HEK293 (cell line): ENCODE measurements around the gene GOLGA2.

Experiments used
- MZF1 ChIP-seq: fragments of 450-650 bp; formaldehyde crosslinking; IDR thresholded peaks from 2 replicates; pipeline ENCODE4 v1.5.1; 2017; ENCODE audit warnings: missing biosample characterization, missing genetic modification characterization, borderline replicate concordance
- ZBTB17 ChIP-seq: fragments of 450-650 bp; formaldehyde crosslinking; IDR thresholded peaks from 2 replicates; pipeline ENCODE4 v1.5.1; 2016; ENCODE audit warnings: missing biosample characterization, missing genetic modification characterization
- ZNF10 ChIP-seq: fragments of 450-650 bp; formaldehyde crosslinking; IDR thresholded peaks from 2 replicates; pipeline ENCODE4 v1.5.1; 2017; ENCODE audit warnings: missing biosample characterization, missing genetic modification characterization
- ZNF133 ChIP-seq: fragments of 450-650 bp; formaldehyde crosslinking; IDR thresholded peaks from 2 replicates; pipeline ENCODE4 v1.5.1; 2016; ENCODE audit warnings: missing biosample characterization, missing genetic modification characterization
- ZNF302 ChIP-seq: fragments of 450-650 bp; formaldehyde crosslinking; IDR thresholded peaks from 2 replicates; pipeline ENCODE4 v1.5.1; 2016; ENCODE audit warnings: missing biosample characterization, missing genetic modification characterization, low read depth
- TF ChIP-seq, protein P1 (sequence below): fragments of 450-650 bp; formaldehyde crosslinking; IDR thresholded peaks from 2 replicates; pipeline ENCODE4 v1.5.1; 2016; ENCODE audit warnings: missing biosample characterization, missing genetic modification characterization

DNA sequence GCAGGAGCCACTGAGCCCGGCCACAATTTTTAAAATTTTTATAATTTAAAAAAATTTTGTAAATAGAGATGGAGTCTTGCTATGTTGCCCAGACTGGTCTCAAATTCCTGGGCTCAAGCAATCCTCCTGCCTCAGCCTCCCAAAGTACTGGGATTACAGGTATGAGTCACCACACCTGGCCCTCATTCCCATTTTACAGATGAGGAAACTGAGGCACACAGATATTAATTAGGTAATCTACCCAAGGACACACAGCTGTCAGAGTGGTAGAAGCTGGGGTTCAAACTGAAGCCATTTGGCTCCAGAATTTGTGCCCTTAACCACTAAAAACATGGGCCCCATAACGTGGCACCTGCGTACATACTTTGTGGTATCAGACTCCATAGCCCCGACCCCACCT, 38.9 kb upstream of the GOLGA2 start:
- TF ChIP-seq MZF1 (tag by site-specific recombination) (no peak), ZBTB17 (tag by site-specific recombination) (no peak), ZNF10 (tag by site-specific recombination) (no peak), ZNF133 (no peak), ZNF302 (no peak)
- TF ChIP-seq, protein P1, sequence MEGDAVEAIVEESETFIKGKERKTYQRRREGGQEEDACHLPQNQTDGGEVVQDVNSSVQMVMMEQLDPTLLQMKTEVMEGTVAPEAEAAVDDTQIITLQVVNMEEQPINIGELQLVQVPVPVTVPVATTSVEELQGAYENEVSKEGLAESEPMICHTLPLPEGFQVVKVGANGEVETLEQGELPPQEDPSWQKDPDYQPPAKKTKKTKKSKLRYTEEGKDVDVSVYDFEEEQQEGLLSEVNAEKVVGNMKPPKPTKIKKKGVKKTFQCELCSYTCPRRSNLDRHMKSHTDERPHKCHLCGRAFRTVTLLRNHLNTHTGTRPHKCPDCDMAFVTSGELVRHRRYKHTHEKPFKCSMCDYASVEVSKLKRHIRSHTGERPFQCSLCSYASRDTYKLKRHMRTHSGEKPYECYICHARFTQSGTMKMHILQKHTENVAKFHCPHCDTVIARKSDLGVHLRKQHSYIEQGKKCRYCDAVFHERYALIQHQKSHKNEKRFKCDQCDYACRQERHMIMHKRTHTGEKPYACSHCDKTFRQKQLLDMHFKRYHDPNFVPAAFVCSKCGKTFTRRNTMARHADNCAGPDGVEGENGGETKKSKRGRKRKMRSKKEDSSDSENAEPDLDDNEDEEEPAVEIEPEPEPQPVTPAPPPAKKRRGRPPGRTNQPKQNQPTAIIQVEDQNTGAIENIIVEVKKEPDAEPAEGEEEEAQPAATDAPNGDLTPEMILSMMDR (tag by site-specific recombination) = no peak
